Embryonic facial prominence (tissue), 1 donor: ENCODE results near the gene RPS14.

Experiments used
- DNase-seq: peaks from one replicate; pipeline ENCODE4 v3.0.0-alpha.2; 2016; ENCODE audit errors: extremely low spot score

The RPS14 gene

GRCh38 chr5:150413176-150413901, 36.2 kb downstream of the RPS14 start:
- DNase-seq = no peak

GRCh38 chr5:150412319-150413175, 37.0 kb downstream of the RPS14 start, which contains the start of gene CD74:
Gene CD74, minus strand, starts transcription at chr5:150412910. Its CDS starts 161 bp downstream, at chr5:150412749.
- no peak for DNase-seq

- no peak for DNase-seq
Observed at GRCh38 chr5:150411245-150411979, 38.1 kb downstream of the RPS14 start.

- peak; percentile 64 for DNase-seq
Observed at GRCh38 chr5:150410524-150411244, 38.9 kb downstream of the RPS14 start.

GRCh38 chr5:150409638-150410523, 39.7 kb downstream of the RPS14 start:
- peak; percentile 78 for DNase-seq

GRCh38 chr5:150408231-150408943, 41.2 kb downstream of the RPS14 start:
- DNase-seq = no peak

- DNase-seq = no peak
Observed at GRCh38 chr5:150407096-150407720, 42.3 kb downstream of the RPS14 start.

- no peak for DNase-seq
Observed at GRCh38 chr5:150406723-150407095, 42.8 kb downstream of the RPS14 start.

- DNase-seq = no peak
Observed at GRCh38 chr5:150406103-150406722, 43.3 kb downstream of the RPS14 start.

GRCh38 chr5:150404941-150405816, 44.4 kb downstream of the RPS14 start:
- DNase-seq = no peak

GRCh38 chr5:150404535-150404934, 45.0 kb downstream of the RPS14 start:
- DNase-seq = no peak

- DNase-seq = no peak
Observed at GRCh38 chr5:150404121-150404520, 45.4 kb downstream of the RPS14 start.

GRCh38 chr5:150402901-150403342, 46.6 kb downstream of the RPS14 start:
- DNase-seq = no peak

- no peak for DNase-seq
Observed at GRCh38 chr5:150402229-150402773, 47.2 kb downstream of the RPS14 start.

GRCh38 chr5:150401376-150402228, 47.9 kb downstream of the RPS14 start:
- DNase-seq = no peak

GRCh38 chr5:150401076-150401375, 48.5 kb downstream of the RPS14 start:
- no peak for DNase-seq
